ENCODE measurements around the gene ALG5. TPM values are rescaled to one million over a fixed set of nuclear protein-coding genes. Genes with fewer than 3 reads are reported as not detected.

Gene ALG5
- total and polyA plus RNA-seq, 7 experiments from 2014 or later, result 12.1 to 82.2 (median 23.7) TPM

- Histone ChIP-seq H3K27me3 (ENCODE audit: control insufficient read depth in 2 of 2, insufficient read depth in 2 of 2, low read length in 2 of 2) (peaks cover 3 to 6% of the 10 kb centered on the region in 2 donors), H3K4me3 (ENCODE audit: low read length) (no peak overlapping the region), H3K4me1 (ENCODE audit: control insufficient read depth in 2 of 2, insufficient read depth in 2 of 2, low read length in 2 of 2) (peaks cover 0 to 3% of the 10 kb centered on the region in 2 donors), H3K27ac (ENCODE audit: low read depth, low read length) (no peak overlapping the region), H3K9me3 (ENCODE audit: control insufficient read depth in 2 of 3, low read length in 3 of 3) (no peaks in the 10 kb centered on the region), H3K36me3 (ENCODE audit: control insufficient read depth in 2 of 3, insufficient read depth in 3 of 3, low read length in 3 of 3) (no peaks in the 10 kb centered on the region)
- ChIA-PET POLR2A (no interaction called here), CTCF (no interaction called here)
- Mint-ChIP-seq H3K4me3 (peak overlapping the region; percentile 58 to 83 (median 70)), H3K4me1 (peaks cover 0 to 17% (median 8%) of the 10 kb centered on the region in 7 donors), H3K9me3 (no peaks in the 10 kb centered on the region), H3K27me3 (peaks cover 59 to 79% (median 71%) of the 10 kb centered on the region in 5 donors), H3K36me3 (no peaks in the 10 kb centered on the region), H3K27ac (no peak overlapping the region)
- no peak for ATAC-seq
- no peak for DNase-seq
- intact Hi-C loops (cut with micrococcal nuclease), result no loop called here
These were observed 78.4 kb downstream of the ALG5 start for GRCh38 chr13:36920616-36921185.

- Mint-ChIP-seq H3K4me3 (peak within 1 kb of the TSS; percentile 58 to 83 (median 70)), H3K36me3 (no peaks in the 10 kb centered on the region), H3K4me1 (peaks cover 0 to 17% (median 8%) of the 10 kb centered on the region in 7 donors), H3K27ac (no peak within 1 kb of the TSS), H3K9me3 (no peaks in the 10 kb centered on the region), H3K27me3 (peaks cover 63 to 79% (median 71%) of the 10 kb centered on the region in 5 donors)
- peak in 2 of 9 donors; percentile 1 to 40 for DNase-seq
- H3K36me3 ChIP-seq (ENCODE audit: control insufficient read depth in 2 of 3, insufficient read depth in 3 of 3, low read length in 3 of 3), result no peaks in the 10 kb centered on the region
- H3K9me3 ChIP-seq (ENCODE audit: control insufficient read depth in 2 of 3, low read length in 3 of 3), result no peaks in the 10 kb centered on the region
- ChIA-PET POLR2A (no interaction called here), CTCF (no interaction called here)
- H3K4me3 ChIP-seq (ENCODE audit: low read length), result no peak within 1 kb of the TSS
- H3K4me1 ChIP-seq (ENCODE audit: control insufficient read depth in 2 of 2, insufficient read depth in 2 of 2, low read length in 2 of 2), result peaks cover 0 to 3% of the 10 kb centered on the region in 2 donors
- peaks cover 3 to 6% of the 10 kb centered on the region in 2 donors for H3K27me3 ChIP-seq (ENCODE audit: control insufficient read depth in 2 of 2, insufficient read depth in 2 of 2, low read length in 2 of 2)
- ATAC-seq, result peak; percentile 34
- intact Hi-C loops (cut with micrococcal nuclease), result no loop called here
- no peak within 1 kb of the TSS for H3K27ac ChIP-seq (ENCODE audit: low read depth, low read length)
These were observed 79.1 kb downstream of the ALG5 start, which contains the start of gene SMAD9 for GRCh38 chr13:36919833-36920615. Gene SMAD9, minus strand, starts transcription at chr13:36920238. Its CDS starts 40,549 bp downstream, at chr13:36879689.

DNA sequence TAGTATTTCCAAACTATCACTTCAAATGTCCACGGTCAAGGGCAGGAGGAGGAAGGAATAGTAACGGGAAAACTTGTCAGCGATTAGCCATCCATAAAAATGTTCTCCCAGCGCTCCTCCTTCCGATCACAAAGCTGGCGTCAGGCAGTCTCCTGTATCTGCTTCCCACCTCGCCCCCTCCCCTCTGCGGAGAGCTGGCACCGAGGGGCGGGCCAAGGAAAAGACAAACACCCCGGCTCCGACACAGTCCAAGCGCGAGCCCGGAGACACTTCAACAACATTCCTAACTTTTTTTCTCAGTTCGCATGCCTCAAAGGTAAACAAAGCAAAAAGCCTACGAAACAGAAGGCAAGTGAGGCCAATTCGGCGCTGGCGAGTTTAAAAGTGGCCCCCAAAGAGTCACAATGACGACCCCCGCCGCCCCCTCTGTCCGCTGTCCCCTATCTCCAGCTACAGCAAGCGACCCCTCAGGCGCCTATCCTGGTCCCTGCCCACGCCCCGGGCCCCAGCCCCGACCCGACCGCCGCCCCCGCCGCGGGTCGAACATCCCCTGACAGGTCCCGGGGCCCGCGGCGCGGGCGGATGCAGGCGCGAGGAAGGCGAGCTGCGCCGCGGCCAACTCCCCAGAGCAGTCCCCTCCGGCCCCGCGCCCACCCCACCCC, 79.8 kb downstream of the ALG5 start:
- POLR2A ChIA-PET, result no interaction called here

DNA sequence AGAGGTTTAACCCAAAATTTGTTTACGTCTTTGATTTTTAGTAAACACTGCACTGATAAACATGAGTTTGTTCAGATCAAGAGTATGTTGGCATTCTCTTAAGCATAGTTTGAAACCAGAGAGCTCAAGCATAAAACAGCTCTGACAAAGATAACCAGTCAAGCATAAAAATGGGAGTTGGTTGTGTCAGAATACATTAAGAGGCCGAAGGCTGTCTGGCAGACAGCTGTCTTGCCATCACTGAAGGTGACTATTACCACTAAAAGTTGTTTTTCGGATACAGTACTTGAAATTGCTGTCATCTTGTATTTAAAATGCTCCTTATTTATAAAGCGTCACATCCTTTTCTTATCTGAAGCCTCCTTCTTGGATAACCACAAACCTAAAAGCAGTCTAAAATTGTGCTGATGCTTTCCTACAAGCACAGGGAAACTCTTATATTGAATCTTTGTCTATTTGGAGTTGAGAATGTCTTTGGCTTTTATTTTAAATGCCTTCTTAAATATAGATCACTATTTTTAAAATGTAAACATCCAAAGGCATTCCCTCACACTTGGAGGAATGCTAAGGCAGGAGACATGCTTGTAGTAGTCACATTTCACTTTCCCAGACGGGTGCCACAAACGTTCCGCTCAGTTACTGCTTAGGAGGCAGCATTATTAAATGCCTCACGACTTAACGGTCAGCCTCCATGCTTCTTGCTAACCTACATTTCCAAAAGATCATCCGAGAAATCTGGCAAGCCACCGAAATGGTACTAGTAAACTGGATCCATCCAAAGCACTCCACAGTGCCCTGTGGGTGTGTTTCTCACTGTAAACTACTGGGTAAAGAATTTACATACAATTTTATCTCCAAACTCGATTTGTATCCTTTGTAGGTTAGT, 80.7 kb downstream of the ALG5 start:
- peaks cover 3 to 6% of the 10 kb centered on the region in 2 donors for H3K27me3 ChIP-seq (ENCODE audit: control insufficient read depth in 2 of 2, insufficient read depth in 2 of 2, low read length in 2 of 2)
- POLR2A ChIA-PET, result no interaction called here
- H3K27ac ChIP-seq (ENCODE audit: low read depth, low read length), result no peak overlapping the region
- CTCF ChIA-PET, result no interaction called here
- Mint-ChIP-seq H3K27ac (no peak overlapping the region), H3K9me3 (no peaks in the 10 kb centered on the region), H3K4me3 (peak overlapping the region in 9 of 10 donors; percentile 30 to 72 (median 42)), H3K36me3 (no peaks in the 10 kb centered on the region), H3K27me3 (peaks cover 71 to 80% (median 74%) of the 10 kb centered on the region in 5 donors), H3K4me1 (peaks cover 0 to 17% (median 8%) of the 10 kb centered on the region in 7 donors)
- H3K36me3 ChIP-seq (ENCODE audit: control insufficient read depth in 2 of 3, insufficient read depth in 3 of 3, low read length in 3 of 3), result no peaks in the 10 kb centered on the region
- no peak overlapping the region for H3K4me3 ChIP-seq (ENCODE audit: low read length)
- no peaks in the 10 kb centered on the region for H3K9me3 ChIP-seq (ENCODE audit: control insufficient read depth in 2 of 3, low read length in 3 of 3)
- no peak for DNase-seq
- H3K4me1 ChIP-seq (ENCODE audit: control insufficient read depth in 2 of 2, insufficient read depth in 2 of 2, low read length in 2 of 2), result peaks cover 0 to 3% of the 10 kb centered on the region in 2 donors
- ATAC-seq, result no peak
- intact Hi-C loops (cut with micrococcal nuclease), result no loop called here

More for the DNA sequence above, 79.8 kb downstream of the ALG5 start:
- no peak overlapping the region for H3K4me3 ChIP-seq (ENCODE audit: low read length)
- peaks cover 0 to 3% of the 10 kb centered on the region in 2 donors for H3K4me1 ChIP-seq (ENCODE audit: control insufficient read depth in 2 of 2, insufficient read depth in 2 of 2, low read length in 2 of 2)
- peak overlapping the region; percentile 15 to 72 (median 40) for H3K4me3 Mint-ChIP-seq
- peaks cover 67 to 81% (median 69%) of the 10 kb centered on the region in 5 donors for H3K27me3 Mint-ChIP-seq
- ATAC-seq (peak; percentile 20), DNase-seq (peak in 1 of 9 donors; percentile 28)
- intact Hi-C loops (cut with micrococcal nuclease), result no loop called here
- H3K27me3 ChIP-seq (ENCODE audit: control insufficient read depth in 2 of 2, insufficient read depth in 2 of 2, low read length in 2 of 2), result peaks cover 3 to 6% of the 10 kb centered on the region in 2 donors
- CTCF ChIA-PET, result no interaction called here
- no peaks in the 10 kb centered on the region for H3K9me3 Mint-ChIP-seq
- H3K27ac ChIP-seq (ENCODE audit: low read depth, low read length), result no peak overlapping the region
- H3K4me1 Mint-ChIP-seq, result peaks cover 0 to 17% (median 8%) of the 10 kb centered on the region in 7 donors
- H3K36me3 Mint-ChIP-seq, result no peaks in the 10 kb centered on the region
- no peak overlapping the region for H3K27ac Mint-ChIP-seq
- no peaks in the 10 kb centered on the region for H3K9me3 ChIP-seq (ENCODE audit: control insufficient read depth in 2 of 3, low read length in 3 of 3)
- H3K36me3 ChIP-seq (ENCODE audit: control insufficient read depth in 2 of 3, insufficient read depth in 3 of 3, low read length in 3 of 3), result no peaks in the 10 kb centered on the region

DNA sequence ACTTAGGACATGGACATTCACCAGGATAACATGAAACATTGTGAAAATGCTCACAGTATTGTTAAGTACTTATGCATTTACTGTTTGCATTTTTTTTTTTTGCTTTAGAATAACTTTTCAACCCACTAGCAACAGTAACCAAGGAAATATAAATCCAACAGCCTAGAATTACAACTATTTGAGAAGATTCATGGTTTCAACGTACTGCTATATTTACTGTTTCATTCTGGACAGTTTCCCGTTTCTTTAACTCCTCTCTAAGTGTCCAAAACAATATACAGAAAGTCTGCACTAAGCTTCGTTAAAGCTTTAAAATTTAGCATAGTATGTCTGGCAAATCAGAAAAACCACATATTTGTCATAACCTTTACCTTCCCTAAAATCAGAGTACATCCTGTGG, 81.8 kb downstream of the ALG5 start:
- H3K4me1 ChIP-seq (ENCODE audit: control insufficient read depth in 2 of 2, insufficient read depth in 2 of 2, low read length in 2 of 2), result peaks cover 0 to 3% of the 10 kb centered on the region in 2 donors
- ATAC-seq, result no peak

More for the DNA sequence above, 81.8 kb downstream of the ALG5 start:
- H3K4me3 Mint-ChIP-seq, result no peak overlapping the region
- H3K9me3 Mint-ChIP-seq, result no peaks in the 10 kb centered on the region
- intact Hi-C loops (cut with micrococcal nuclease), result no loop called here
- no peak for DNase-seq
- H3K4me1 Mint-ChIP-seq, result peaks cover 0 to 17% (median 8%) of the 10 kb centered on the region in 7 donors
- POLR2A ChIA-PET, result no interaction called here
- no peak overlapping the region for H3K27ac Mint-ChIP-seq
- peaks cover 3 to 6% of the 10 kb centered on the region in 2 donors for H3K27me3 ChIP-seq (ENCODE audit: control insufficient read depth in 2 of 2, insufficient read depth in 2 of 2, low read length in 2 of 2)
- CTCF ChIA-PET, result no interaction called here
- H3K9me3 ChIP-seq (ENCODE audit: control insufficient read depth in 2 of 3, low read length in 3 of 3), result no peaks in the 10 kb centered on the region
- peaks cover 64 to 74% (median 71%) of the 10 kb centered on the region in 5 donors for H3K27me3 Mint-ChIP-seq
- no peak overlapping the region for H3K27ac ChIP-seq (ENCODE audit: low read depth, low read length)
- no peaks in the 10 kb centered on the region for H3K36me3 ChIP-seq (ENCODE audit: control insufficient read depth in 2 of 3, insufficient read depth in 3 of 3, low read length in 3 of 3)
- no peaks in the 10 kb centered on the region for H3K36me3 Mint-ChIP-seq
- H3K4me3 ChIP-seq (ENCODE audit: low read length), result no peak overlapping the region
